HL-60 (cell line): ENCODE measurements around the gene MAPRE3.

ENCODE experiments used
- DNase-seq, 2 experiments: peaks; one replicate each; pipeline ENCODE4 v3.0.0-alpha.2; 2010 to 2020; ENCODE audit warnings: low read depth in 1 of 2, low spot score in 1 of 2
- H3K27ac ChIP-seq: fragments of 250-450 bp; sonication (Bioruptor Pico); replicated peaks from 2 replicates; pipeline ENCODE4 v1.5.1; 2020; ENCODE audit warnings: mild to moderate bottlenecking, moderate library complexity
- H3K27me3 ChIP-seq: fragments of 250-450 bp; sonication (Bioruptor Pico); 2 replicates; pipeline ENCODE4 v1.5.1; 2021; ENCODE audit warnings: mild to moderate bottlenecking, moderate library complexity; ENCODE audit not compliant: insufficient read depth, poor library complexity, severe bottlenecking
- H3K4me3 ChIP-seq: replicated peaks from 2 replicates; pipeline ENCODE4 v1.5.1; 2011; ENCODE audit warnings: mild to moderate bottlenecking, control low read depth, low read length; ENCODE audit not compliant: insufficient read depth
- GABPA ChIP-seq: IDR thresholded peaks from 2 replicates; pipeline ENCODE4 v1.6.1; 2012; ENCODE audit warnings: low read depth
- POLR2AphosphoS5 ChIP-seq: IDR thresholded peaks from 2 replicates; pipeline ENCODE4 v1.6.1; 2012; ENCODE audit warnings: low read depth
- SPI1 ChIP-seq: IDR thresholded peaks from 2 replicates; pipeline ENCODE4 v1.6.1; 2012; ENCODE audit warnings: low read depth, mild to moderate bottlenecking, borderline replicate concordance
- TF ChIP-seq, protein P1 (sequence below): IDR thresholded peaks from one replicate; pipeline ENCODE4 v1.5.1; 2011; ENCODE audit warnings: low read length, control low read depth, inconsistent platforms; ENCODE audit not compliant: insufficient read depth
- TF ChIP-seq, protein P2 (sequence below): IDR thresholded peaks from 2 replicates; pipeline ENCODE4 v1.6.1; 2012; ENCODE audit warnings: low read depth; ENCODE audit not compliant: insufficient replicate concordance

MAPRE3 gene

GRCh38 chr2:26971911-26972786 is 1.7 kb downstream of the MAPRE3 start:
- Histone ChIP-seq H3K27me3 (peaks cover 6% of the 10 kb centered on the region), H3K4me3 (no peak overlapping the region), H3K27ac (no peak overlapping the region)
- TF ChIP-seq GABPA (no peak), SPI1 (no peak), POLR2AphosphoS5 (no peak)
- TF ChIP-seq, protein P1, sequence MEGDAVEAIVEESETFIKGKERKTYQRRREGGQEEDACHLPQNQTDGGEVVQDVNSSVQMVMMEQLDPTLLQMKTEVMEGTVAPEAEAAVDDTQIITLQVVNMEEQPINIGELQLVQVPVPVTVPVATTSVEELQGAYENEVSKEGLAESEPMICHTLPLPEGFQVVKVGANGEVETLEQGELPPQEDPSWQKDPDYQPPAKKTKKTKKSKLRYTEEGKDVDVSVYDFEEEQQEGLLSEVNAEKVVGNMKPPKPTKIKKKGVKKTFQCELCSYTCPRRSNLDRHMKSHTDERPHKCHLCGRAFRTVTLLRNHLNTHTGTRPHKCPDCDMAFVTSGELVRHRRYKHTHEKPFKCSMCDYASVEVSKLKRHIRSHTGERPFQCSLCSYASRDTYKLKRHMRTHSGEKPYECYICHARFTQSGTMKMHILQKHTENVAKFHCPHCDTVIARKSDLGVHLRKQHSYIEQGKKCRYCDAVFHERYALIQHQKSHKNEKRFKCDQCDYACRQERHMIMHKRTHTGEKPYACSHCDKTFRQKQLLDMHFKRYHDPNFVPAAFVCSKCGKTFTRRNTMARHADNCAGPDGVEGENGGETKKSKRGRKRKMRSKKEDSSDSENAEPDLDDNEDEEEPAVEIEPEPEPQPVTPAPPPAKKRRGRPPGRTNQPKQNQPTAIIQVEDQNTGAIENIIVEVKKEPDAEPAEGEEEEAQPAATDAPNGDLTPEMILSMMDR: no peak
- TF ChIP-seq, protein P2, sequence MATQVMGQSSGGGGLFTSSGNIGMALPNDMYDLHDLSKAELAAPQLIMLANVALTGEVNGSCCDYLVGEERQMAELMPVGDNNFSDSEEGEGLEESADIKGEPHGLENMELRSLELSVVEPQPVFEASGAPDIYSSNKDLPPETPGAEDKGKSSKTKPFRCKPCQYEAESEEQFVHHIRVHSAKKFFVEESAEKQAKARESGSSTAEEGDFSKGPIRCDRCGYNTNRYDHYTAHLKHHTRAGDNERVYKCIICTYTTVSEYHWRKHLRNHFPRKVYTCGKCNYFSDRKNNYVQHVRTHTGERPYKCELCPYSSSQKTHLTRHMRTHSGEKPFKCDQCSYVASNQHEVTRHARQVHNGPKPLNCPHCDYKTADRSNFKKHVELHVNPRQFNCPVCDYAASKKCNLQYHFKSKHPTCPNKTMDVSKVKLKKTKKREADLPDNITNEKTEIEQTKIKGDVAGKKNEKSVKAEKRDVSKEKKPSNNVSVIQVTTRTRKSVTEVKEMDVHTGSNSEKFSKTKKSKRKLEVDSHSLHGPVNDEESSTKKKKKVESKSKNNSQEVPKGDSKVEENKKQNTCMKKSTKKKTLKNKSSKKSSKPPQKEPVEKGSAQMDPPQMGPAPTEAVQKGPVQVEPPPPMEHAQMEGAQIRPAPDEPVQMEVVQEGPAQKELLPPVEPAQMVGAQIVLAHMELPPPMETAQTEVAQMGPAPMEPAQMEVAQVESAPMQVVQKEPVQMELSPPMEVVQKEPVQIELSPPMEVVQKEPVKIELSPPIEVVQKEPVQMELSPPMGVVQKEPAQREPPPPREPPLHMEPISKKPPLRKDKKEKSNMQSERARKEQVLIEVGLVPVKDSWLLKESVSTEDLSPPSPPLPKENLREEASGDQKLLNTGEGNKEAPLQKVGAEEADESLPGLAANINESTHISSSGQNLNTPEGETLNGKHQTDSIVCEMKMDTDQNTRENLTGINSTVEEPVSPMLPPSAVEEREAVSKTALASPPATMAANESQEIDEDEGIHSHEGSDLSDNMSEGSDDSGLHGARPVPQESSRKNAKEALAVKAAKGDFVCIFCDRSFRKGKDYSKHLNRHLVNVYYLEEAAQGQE: no peak
- DNase-seq: no peak

DNA sequence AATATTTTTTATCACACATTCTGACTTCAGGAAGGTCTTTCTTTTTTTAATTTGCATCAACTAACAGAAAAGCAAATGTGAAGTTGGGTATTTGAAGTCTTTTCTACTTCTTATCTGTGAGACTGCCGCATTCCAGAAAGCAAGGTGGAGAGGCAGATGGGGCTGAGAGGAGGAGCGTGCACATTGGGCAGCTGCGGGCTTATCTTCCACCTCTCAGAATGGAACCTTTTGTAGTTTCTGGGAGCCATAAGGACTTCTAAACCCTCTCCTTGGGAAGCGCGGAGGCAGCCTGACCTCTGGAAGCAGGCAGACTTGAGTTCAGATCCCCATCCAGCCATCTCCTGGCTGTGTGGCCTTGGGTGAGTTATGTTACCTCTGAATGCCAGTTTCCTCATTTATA is 3.9 kb downstream of the MAPRE3 start:
- TF ChIP-seq GABPA: no peak
- no peak for TF ChIP-seq SPI1
- TF ChIP-seq, protein P2: no peak
- DNase-seq: no peak
- no peak overlapping the region for H3K27ac ChIP-seq
- H3K4me3 ChIP-seq: no peak overlapping the region
- peaks cover 6% of the 10 kb centered on the region for H3K27me3 ChIP-seq

DNA sequence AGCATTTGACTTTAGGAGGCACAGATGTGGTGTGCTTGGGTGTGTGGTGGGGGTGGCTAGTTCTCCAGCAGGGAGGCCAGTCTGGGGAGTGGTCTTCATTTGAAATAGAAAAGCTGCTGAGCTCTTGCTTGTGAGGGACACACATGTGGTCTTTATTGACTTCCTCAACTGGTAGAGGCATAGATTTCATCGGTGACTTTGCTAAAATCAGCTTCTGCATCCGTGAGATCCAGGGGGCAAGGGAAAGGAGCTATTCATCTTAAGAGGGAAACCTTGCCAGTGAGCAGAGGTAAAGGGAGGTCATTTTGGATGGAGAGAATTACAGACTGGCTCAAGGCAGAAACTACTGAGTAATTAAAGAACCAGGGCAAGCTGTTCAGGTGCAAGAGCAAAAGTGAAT is 4.7 kb downstream of the MAPRE3 start:
- no peak for DNase-seq
- H3K4me3 ChIP-seq: no peak overlapping the region
- H3K27me3 ChIP-seq: peaks cover 6% of the 10 kb centered on the region
- no peak for TF ChIP-seq GABPA
- TF ChIP-seq, protein P1: no peak
- TF ChIP-seq POLR2AphosphoS5: no peak
- TF ChIP-seq SPI1: no peak
- TF ChIP-seq, protein P2: no peak
- H3K27ac ChIP-seq: no peak overlapping the region
